AG08396 (cell line): ENCODE measurements around the gene IPO7.

ENCODE experiments used
- DNase-seq: peaks from one replicate; pipeline ENCODE4 v3.0.0; 2012; ENCODE audit warnings: low spot score, mixed read lengths

IPO7 gene

GRCh38 chr11:9495803-9496514 is 111.5 kb downstream of the IPO7 start:
- DNase-seq, result no peak
